Ishikawa (cell line): ENCODE measurements around the gene PRDM1.

Experiments used
- CEBPB ChIP-seq: IDR thresholded peaks from 2 replicates; pipeline ENCODE4 v1.6.1; 2012
- CREB1 ChIP-seq: IDR thresholded peaks from 2 replicates; pipeline ENCODE4 v1.6.1; 2012; ENCODE audit warnings: low read depth
- EGR1 ChIP-seq: IDR thresholded peaks from 2 replicates; pipeline ENCODE4 v1.6.1; 2012
- EP300 ChIP-seq: IDR thresholded peaks from 2 replicates; pipeline ENCODE4 v1.6.1; 2012; ENCODE audit warnings: borderline replicate concordance
- FOXM1 ChIP-seq: IDR thresholded peaks from 2 replicates; pipeline ENCODE4 v1.6.1; 2012; ENCODE audit warnings: low read depth, borderline replicate concordance
- MAX ChIP-seq: IDR thresholded peaks from 2 replicates; pipeline ENCODE4 v1.6.1; 2012
- NFIC ChIP-seq: IDR thresholded peaks from 2 replicates; pipeline ENCODE4 v1.6.1; 2012
- RAD21 ChIP-seq: IDR thresholded peaks from 2 replicates; pipeline ENCODE4 v1.6.1; 2012; ENCODE audit warnings: low read depth
- REST ChIP-seq: IDR thresholded peaks from 2 replicates; pipeline ENCODE4 v1.6.1; 2012; ENCODE audit warnings: low read depth, mild to moderate bottlenecking
- TAF1 ChIP-seq: IDR thresholded peaks from 2 replicates; pipeline ENCODE4 v1.6.1; 2012; ENCODE audit warnings: low read depth, mild to moderate bottlenecking
- TCF12 ChIP-seq: IDR thresholded peaks from 2 replicates; pipeline ENCODE4 v1.6.1; 2012; ENCODE audit warnings: low read depth
- TEAD4 ChIP-seq: IDR thresholded peaks from 2 replicates; pipeline ENCODE4 v1.6.1; 2012
- USF1 ChIP-seq: IDR thresholded peaks from 2 replicates; pipeline ENCODE4 v1.6.1; 2012
- YY1 ChIP-seq: IDR thresholded peaks from 2 replicates; pipeline ENCODE4 v1.6.1; 2012; ENCODE audit warnings: low read depth
- ZBTB7A ChIP-seq: IDR thresholded peaks from 2 replicates; pipeline ENCODE4 v1.6.1; 2012; ENCODE audit warnings: low read depth

The PRDM1 gene

GRCh38 chr6:106109029-106109428 lies 22.9 kb downstream of the PRDM1 start:
- TF ChIP-seq ZBTB7A (no peak), EP300 (no peak), RAD21 (no peak), TEAD4 (no peak), MAX (no peak)

- TF ChIP-seq EP300, result no peak
- TF ChIP-seq FOXM1, result no peak
- no peak for TF ChIP-seq YY1
- no peak for TF ChIP-seq NFIC
- TF ChIP-seq CREB1, result no peak
- no peak for TF ChIP-seq RAD21
- TF ChIP-seq USF1, result no peak
- no peak for TF ChIP-seq ZBTB7A
Observed at GRCh38 chr6:106110164-106110826, 24.2 kb downstream of the PRDM1 start.

GRCh38 chr6:106112433-106112832 lies 26.3 kb downstream of the PRDM1 start:
- TF ChIP-seq TAF1, result no peak
- no peak for TF ChIP-seq CEBPB
- TF ChIP-seq CREB1, result no peak
- TF ChIP-seq REST, result no peak
- no peak for TF ChIP-seq TEAD4
- no peak for TF ChIP-seq RAD21
- no peak for TF ChIP-seq ZBTB7A
- no peak for TF ChIP-seq EGR1
- no peak for TF ChIP-seq FOXM1
- no peak for TF ChIP-seq NFIC
- TF ChIP-seq USF1, result no peak
- TF ChIP-seq MAX, result no peak

GRCh38 chr6:106113256-106113959 lies 27.3 kb downstream of the PRDM1 start:
- TF ChIP-seq TEAD4 (no peak), TCF12 (no peak), MAX (no peak)

GRCh38 chr6:106114492-106114891 lies 28.4 kb downstream of the PRDM1 start:
- TF ChIP-seq TCF12, result no peak
- no peak for TF ChIP-seq RAD21
- no peak for TF ChIP-seq YY1
- TF ChIP-seq CEBPB, result no peak
- TF ChIP-seq TAF1, result no peak
- TF ChIP-seq TEAD4, result no peak
- no peak for TF ChIP-seq ZBTB7A
- no peak for TF ChIP-seq MAX
- TF ChIP-seq FOXM1, result no peak
- TF ChIP-seq NFIC, result no peak
- no peak for TF ChIP-seq EGR1
- no peak for TF ChIP-seq EP300
- TF ChIP-seq REST, result no peak
- TF ChIP-seq USF1, result no peak

- TF ChIP-seq ZBTB7A (no peak), RAD21 (no peak), MAX (no peak), CEBPB (no peak), TAF1 (no peak), REST (no peak), YY1 (no peak), FOXM1 (no peak)
Observed at GRCh38 chr6:106115286-106115685, 29.1 kb downstream of the PRDM1 start.
